Measurements from ENCODE around the gene A1BG.
A peak's percentile ranks its signal among the peaks of the same experiment; 100 is the strongest.

Gene A1BG

GRCh38 chr19:58352760-58353671, at the start of gene A1BG:
Gene A1BG (minus strand): TSS chr19:58353492. CDS start chr19:58353437, 55 bp downstream.
- DNase-seq, result no peak

GRCh38 chr19:58401840-58402421, 48.6 kb upstream of the A1BG start:
- no peak for DNase-seq

GRCh38 chr19:58400916-58401839, 47.9 kb upstream of the A1BG start:
- DNase-seq, result peak; percentile 95

- DNase-seq, result peak; percentile 42
Observed at GRCh38 chr19:58400316-58400915, 47.1 kb upstream of the A1BG start.

GRCh38 chr19:58399903-58400302, 46.6 kb upstream of the A1BG start:
- no peak for DNase-seq

GRCh38 chr19:58398545-58398944, 45.3 kb upstream of the A1BG start:
- no peak for DNase-seq

GRCh38 chr19:58398087-58398486, 44.8 kb upstream of the A1BG start:
- DNase-seq, result no peak

GRCh38 chr19:58397533-58398037, 44.3 kb upstream of the A1BG start:
- DNase-seq, result no peak

GRCh38 chr19:58396691-58397532, 43.6 kb upstream of the A1BG start:
- DNase-seq, result no peak

GRCh38 chr19:58395979-58396627, 42.8 kb upstream of the A1BG start:
- no peak for DNase-seq

GRCh38 chr19:58395220-58395978, 42.1 kb upstream of the A1BG start, which contains the start of gene RNF225:
Gene RNF225 (plus strand): TSS chr19:58395656. CDS start chr19:58396090, 434 bp downstream.
- no peak for DNase-seq

GRCh38 chr19:58394821-58395219, 41.5 kb upstream of the A1BG start:
- no peak for DNase-seq

GRCh38 chr19:58393725-58394033, 40.4 kb upstream of the A1BG start:
- no peak for DNase-seq

- DNase-seq, result no peak
Observed at GRCh38 chr19:58392945-58393724, 39.8 kb upstream of the A1BG start.

- no peak for DNase-seq
Observed at GRCh38 chr19:58388175-58388526, 34.9 kb upstream of the A1BG start.

GRCh38 chr19:58387338-58388174, 34.3 kb upstream of the A1BG start:
- DNase-seq, result no peak

GRCh38 chr19:58386576-58387337, 33.5 kb upstream of the A1BG start, which contains the start of gene RPS5:
Gene RPS5 (plus strand): TSS chr19:58387269. CDS start chr19:58388138, 869 bp downstream.
- peak; percentile 95 for DNase-seq

Data from NCI-H1092 treated with DMSO at 0.1 percent for 48 hours (cell line).